HEK293 (cell line): ENCODE data around the gene ELOVL6.

ENCODE experiments used
- CTCF ChIA-PET: fragments of 350-600 bp; formaldehyde crosslinking; extraction: SDS; loops from one replicate; lab custom pipeline; 2021; ENCODE audit warnings: antibody characterized with exemption; lab: Yijun Ruan, JAX
- POLR2A ChIA-PET: fragments of 300-600 bp; formaldehyde crosslinking; extraction: SDS; loops from one replicate; lab custom pipeline; 2020; ENCODE audit warnings: antibody characterized with exemption, inconsistent platforms; lab: Yijun Ruan, JAX
- H3K27ac ChIP-seq: fragments of 200-500 bp; sonication (Bioruptor generic); 2 replicates; pipeline ENCODE4 v1.5.1; 2014; ENCODE audit warnings: low read depth, low read length, control low read depth, inconsistent platforms; ENCODE audit errors: extremely low read depth
- H3K36me3 ChIP-seq, 2 experiments: fragments of 200-500 bp in 1 of 2; sonication (Bioruptor generic) in 1 of 2; 1 replicate in 1 of 2; 2 replicates in 1 of 2; pipeline ENCODE4 v1.5.1; 2014 to 2017; ENCODE audit warnings: inconsistent platforms in 2 of 2, low read length in 2 of 2; ENCODE audit not compliant: control insufficient read depth in 2 of 2, insufficient read depth in 1 of 2
- H3K4me1 ChIP-seq: fragments of 200-500 bp; sonication (Bioruptor generic); 2 replicates; pipeline ENCODE4 v1.5.1; 2014; ENCODE audit warnings: mild to moderate bottlenecking, low read length, inconsistent platforms; ENCODE audit not compliant: control insufficient read depth, insufficient read depth
- H3K4me3 ChIP-seq: 2 replicates; pipeline ENCODE4 v1.5.1; 2011; ENCODE audit warnings: low read depth, mild to moderate bottlenecking, control low read depth, low read length, moderate library complexity
- H3K9me3 ChIP-seq: fragments of 200-500 bp; sonication (Bioruptor generic); 2 replicates; pipeline ENCODE4 v1.5.1; 2014; ENCODE audit warnings: low read depth, low read length, inconsistent platforms; ENCODE audit not compliant: control insufficient read depth, insufficient read depth
- OVOL3 ChIP-seq: fragments of 450-650 bp; formaldehyde crosslinking; IDR thresholded peaks from 2 replicates; pipeline ENCODE4 v1.5.1; 2016; ENCODE audit warnings: missing biosample characterization, missing genetic modification characterization
- ZBTB7A ChIP-seq: fragments of 450-650 bp; formaldehyde crosslinking; IDR thresholded peaks from 2 replicates; pipeline ENCODE4 v1.5.1; 2016; ENCODE audit warnings: low read depth, missing biosample characterization, missing genetic modification characterization
- ZEB2 ChIP-seq: fragments of 450-650 bp; formaldehyde crosslinking; IDR thresholded peaks from 2 replicates; pipeline ENCODE4 v1.5.1; 2016; ENCODE audit warnings: missing biosample characterization, missing genetic modification characterization
- ZFP41 ChIP-seq: fragments of 450-650 bp; formaldehyde crosslinking; IDR thresholded peaks from 2 replicates; pipeline ENCODE4 v1.5.1; 2016; ENCODE audit warnings: missing biosample characterization, missing genetic modification characterization, borderline replicate concordance
- ZNF16 ChIP-seq: fragments of 450-650 bp; formaldehyde crosslinking; IDR thresholded peaks from 2 replicates; pipeline ENCODE4 v1.5.1; 2016; ENCODE audit warnings: low read depth, missing biosample characterization, missing genetic modification characterization
- ZNF174 ChIP-seq: fragments of 450-650 bp; formaldehyde crosslinking; IDR thresholded peaks from 2 replicates; pipeline ENCODE4 v1.5.0; 2017; ENCODE audit warnings: missing biosample characterization, mild to moderate bottlenecking, missing genetic modification characterization
- ZNF19 ChIP-seq: fragments of 450-650 bp; formaldehyde crosslinking; IDR thresholded peaks from 2 replicates; pipeline ENCODE4; 2016; ENCODE audit warnings: missing biosample characterization, missing genetic modification characterization, low read depth
- ZNF239 ChIP-seq: fragments of 450-650 bp; formaldehyde crosslinking; IDR thresholded peaks from 2 replicates; pipeline ENCODE4 v1.5.1; 2016; ENCODE audit warnings: missing biosample characterization, missing genetic modification characterization
- ZNF248 ChIP-seq: fragments of 450-650 bp; formaldehyde crosslinking; IDR thresholded peaks from 2 replicates; pipeline ENCODE4 v1.5.1; 2017; ENCODE audit warnings: missing biosample characterization, missing genetic modification characterization
- ZNF341 ChIP-seq: fragments of 450-650 bp; formaldehyde crosslinking; IDR thresholded peaks from 2 replicates; pipeline ENCODE4; 2016; ENCODE audit warnings: low read depth, missing biosample characterization, missing genetic modification characterization
- ZNF391 ChIP-seq: fragments of 450-650 bp; formaldehyde crosslinking; IDR thresholded peaks from 2 replicates; pipeline ENCODE4 v1.5.1; 2016; ENCODE audit warnings: low read depth, missing biosample characterization, missing genetic modification characterization, borderline replicate concordance
- ZNF404 ChIP-seq: fragments of 450-650 bp; formaldehyde crosslinking; IDR thresholded peaks from 2 replicates; pipeline ENCODE4 v1.5.1; 2017; ENCODE audit warnings: missing biosample characterization, missing genetic modification characterization
- ZNF416 ChIP-seq: fragments of 450-650 bp; formaldehyde crosslinking; IDR thresholded peaks from 2 replicates; pipeline ENCODE4 v1.5.1; 2016; ENCODE audit warnings: missing biosample characterization, missing genetic modification characterization
- ZNF548 ChIP-seq: fragments of 450-650 bp; formaldehyde crosslinking; IDR thresholded peaks from 2 replicates; pipeline ENCODE4 v1.5.1; 2016; ENCODE audit warnings: missing biosample characterization, missing genetic modification characterization
- ZNF621 ChIP-seq: fragments of 450-650 bp; formaldehyde crosslinking; IDR thresholded peaks from 2 replicates; pipeline ENCODE4 v1.5.1; 2017; ENCODE audit warnings: missing biosample characterization, missing genetic modification characterization
- ZNF660 ChIP-seq: fragments of 450-650 bp; IDR thresholded peaks from 2 replicates; pipeline ENCODE4 v1.5.1; 2018; ENCODE audit warnings: missing biosample characterization, mild to moderate bottlenecking, missing genetic modification characterization
- ZNF701 ChIP-seq: fragments of 450-650 bp; formaldehyde crosslinking; IDR thresholded peaks from 2 replicates; pipeline ENCODE4 v1.5.1; 2016; ENCODE audit warnings: missing biosample characterization, missing genetic modification characterization
- TF ChIP-seq, protein P1 (sequence below): fragments of 450-650 bp; formaldehyde crosslinking; IDR thresholded peaks from 2 replicates; pipeline ENCODE4 v1.5.1; 2017; ENCODE audit warnings: missing biosample characterization, mild to moderate bottlenecking, missing genetic modification characterization, moderate library complexity
- TF ChIP-seq, protein P2 (sequence below): fragments of 450-650 bp; formaldehyde crosslinking; IDR thresholded peaks from 2 replicates; pipeline ENCODE4 v1.5.1; 2016; ENCODE audit warnings: missing biosample characterization, missing genetic modification characterization, low read depth
- TF ChIP-seq, protein P3 (sequence below): fragments of 450-650 bp; formaldehyde crosslinking; IDR thresholded peaks from 2 replicates; pipeline ENCODE4 v1.5.1; 2016; ENCODE audit warnings: missing biosample characterization, missing genetic modification characterization
- TF ChIP-seq, protein P4 (sequence below): fragments of 450-650 bp; formaldehyde crosslinking; IDR thresholded peaks from 2 replicates; pipeline ENCODE4 v1.5.1; 2017; ENCODE audit warnings: missing biosample characterization, missing genetic modification characterization
- TF ChIP-seq, protein P5 (sequence below): fragments of 450-650 bp; formaldehyde crosslinking; conservative IDR thresholded peaks from 2 replicates; pipeline ENCODE4 v1.5.1; 2016; ENCODE audit warnings: low read depth, missing biosample characterization, missing genetic modification characterization

ELOVL6 gene

DNA sequence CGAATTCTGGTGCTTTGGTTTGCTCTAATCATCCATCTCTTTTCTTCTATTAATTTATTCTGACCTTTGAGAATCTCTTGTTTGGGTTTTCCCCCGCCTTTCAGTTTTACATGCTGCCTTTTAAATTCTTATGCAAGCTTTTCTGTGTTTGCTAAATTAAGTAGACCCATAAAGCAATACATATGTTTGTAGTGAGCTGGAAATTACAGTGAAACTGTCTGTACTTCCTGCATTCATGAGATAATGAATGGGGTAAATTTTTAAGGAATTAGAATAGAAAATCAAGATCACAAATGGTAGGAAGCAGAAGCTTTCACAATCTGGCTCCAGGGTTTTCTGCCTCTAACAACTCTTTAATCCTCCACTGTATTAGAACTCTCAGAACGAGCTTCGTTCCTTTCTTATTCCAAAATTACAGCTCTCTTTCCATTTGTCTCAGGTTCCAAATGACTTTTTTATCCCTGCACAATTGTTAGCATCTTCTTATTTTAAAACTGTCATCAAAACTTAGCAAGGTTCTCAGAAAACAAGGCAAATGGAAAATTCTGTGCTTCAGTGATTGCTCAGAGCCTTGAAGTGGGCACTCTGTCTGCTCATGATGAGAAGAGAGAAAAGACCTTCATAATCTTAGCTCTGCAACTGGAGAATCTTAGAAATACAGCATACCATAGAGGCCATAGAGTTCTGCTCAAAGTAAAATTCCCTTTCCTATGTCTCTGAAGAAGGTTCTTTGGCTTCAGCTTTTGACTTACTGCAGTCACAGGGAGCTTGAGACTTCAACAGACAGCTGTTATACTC is 177.6 kb downstream of the ELOVL6 start:
- ChIA-PET POLR2A (no interaction called here), CTCF (interaction anchor here (0.5 kb wide), 1 partner anchor 249 kb away, joined by 3 read pairs; no protein-coding TSS in a partner anchor)
- TF ChIP-seq ZFP41 (no peak), ZNF239 (tag by site-specific recombination) (no peak), ZNF19 (tag by site-specific recombination) (no peak), ZNF174 (tag by site-specific recombination) (no peak), ZNF416 (tag by site-specific recombination) (no peak), OVOL3 (tag by site-specific recombination) (no peak), ZNF391 (tag by site-specific recombination) (no peak), ZNF341 (tag by site-specific recombination) (no peak), ZNF404 (tag by site-specific recombination) (no peak)
- TF ChIP-seq, protein P1, sequence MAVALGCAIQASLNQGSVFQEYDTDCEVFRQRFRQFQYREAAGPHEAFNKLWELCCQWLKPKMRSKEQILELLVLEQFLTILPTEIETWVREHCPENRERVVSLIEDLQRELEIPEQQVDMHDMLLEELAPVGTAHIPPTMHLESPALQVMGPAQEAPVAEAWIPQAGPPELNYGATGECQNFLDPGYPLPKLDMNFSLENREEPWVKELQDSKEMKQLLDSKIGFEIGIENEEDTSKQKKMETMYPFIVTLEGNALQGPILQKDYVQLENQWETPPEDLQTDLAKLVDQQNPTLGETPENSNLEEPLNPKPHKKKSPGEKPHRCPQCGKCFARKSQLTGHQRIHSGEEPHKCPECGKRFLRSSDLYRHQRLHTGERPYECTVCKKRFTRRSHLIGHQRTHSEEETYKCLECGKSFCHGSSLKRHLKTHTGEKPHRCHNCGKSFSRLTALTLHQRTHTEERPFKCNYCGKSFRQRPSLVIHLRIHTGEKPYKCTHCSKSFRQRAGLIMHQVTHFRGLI (tag by site-specific recombination), result no peak
- TF ChIP-seq, protein P2, sequence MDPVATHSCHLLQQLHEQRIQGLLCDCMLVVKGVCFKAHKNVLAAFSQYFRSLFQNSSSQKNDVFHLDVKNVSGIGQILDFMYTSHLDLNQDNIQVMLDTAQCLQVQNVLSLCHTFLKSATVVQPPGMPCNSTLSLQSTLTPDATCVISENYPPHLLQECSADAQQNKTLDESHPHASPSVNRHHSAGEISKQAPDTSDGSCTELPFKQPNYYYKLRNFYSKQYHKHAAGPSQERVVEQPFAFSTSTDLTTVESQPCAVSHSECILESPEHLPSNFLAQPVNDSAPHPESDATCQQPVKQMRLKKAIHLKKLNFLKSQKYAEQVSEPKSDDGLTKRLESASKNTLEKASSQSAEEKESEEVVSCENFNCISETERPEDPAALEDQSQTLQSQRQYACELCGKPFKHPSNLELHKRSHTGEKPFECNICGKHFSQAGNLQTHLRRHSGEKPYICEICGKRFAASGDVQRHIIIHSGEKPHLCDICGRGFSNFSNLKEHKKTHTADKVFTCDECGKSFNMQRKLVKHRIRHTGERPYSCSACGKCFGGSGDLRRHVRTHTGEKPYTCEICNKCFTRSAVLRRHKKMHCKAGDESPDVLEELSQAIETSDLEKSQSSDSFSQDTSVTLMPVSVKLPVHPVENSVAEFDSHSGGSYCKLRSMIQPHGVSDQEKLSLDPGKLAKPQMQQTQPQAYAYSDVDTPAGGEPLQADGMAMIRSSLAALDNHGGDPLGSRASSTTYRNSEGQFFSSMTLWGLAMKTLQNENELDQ, result no peak
- TF ChIP-seq, protein P3, sequence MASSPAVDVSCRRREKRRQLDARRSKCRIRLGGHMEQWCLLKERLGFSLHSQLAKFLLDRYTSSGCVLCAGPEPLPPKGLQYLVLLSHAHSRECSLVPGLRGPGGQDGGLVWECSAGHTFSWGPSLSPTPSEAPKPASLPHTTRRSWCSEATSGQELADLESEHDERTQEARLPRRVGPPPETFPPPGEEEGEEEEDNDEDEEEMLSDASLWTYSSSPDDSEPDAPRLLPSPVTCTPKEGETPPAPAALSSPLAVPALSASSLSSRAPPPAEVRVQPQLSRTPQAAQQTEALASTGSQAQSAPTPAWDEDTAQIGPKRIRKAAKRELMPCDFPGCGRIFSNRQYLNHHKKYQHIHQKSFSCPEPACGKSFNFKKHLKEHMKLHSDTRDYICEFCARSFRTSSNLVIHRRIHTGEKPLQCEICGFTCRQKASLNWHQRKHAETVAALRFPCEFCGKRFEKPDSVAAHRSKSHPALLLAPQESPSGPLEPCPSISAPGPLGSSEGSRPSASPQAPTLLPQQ (tag by site-specific recombination), result no peak
- TF ChIP-seq, protein P4, sequence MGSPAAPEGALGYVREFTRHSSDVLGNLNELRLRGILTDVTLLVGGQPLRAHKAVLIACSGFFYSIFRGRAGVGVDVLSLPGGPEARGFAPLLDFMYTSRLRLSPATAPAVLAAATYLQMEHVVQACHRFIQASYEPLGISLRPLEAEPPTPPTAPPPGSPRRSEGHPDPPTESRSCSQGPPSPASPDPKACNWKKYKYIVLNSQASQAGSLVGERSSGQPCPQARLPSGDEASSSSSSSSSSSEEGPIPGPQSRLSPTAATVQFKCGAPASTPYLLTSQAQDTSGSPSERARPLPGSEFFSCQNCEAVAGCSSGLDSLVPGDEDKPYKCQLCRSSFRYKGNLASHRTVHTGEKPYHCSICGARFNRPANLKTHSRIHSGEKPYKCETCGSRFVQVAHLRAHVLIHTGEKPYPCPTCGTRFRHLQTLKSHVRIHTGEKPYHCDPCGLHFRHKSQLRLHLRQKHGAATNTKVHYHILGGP (tag by site-specific recombination), result no peak
- no peak overlapping the region for H3K27ac ChIP-seq
- H3K4me1 ChIP-seq, result 0 out of 2 replicates have a peak, but pooled peaks cover 2% of the 10 kb centered on the region
- H3K9me3 ChIP-seq, result no peaks in the 10 kb centered on the region
- H3K36me3 ChIP-seq, result no peaks in the 10 kb centered on the region
- no peak overlapping the region for H3K4me3 ChIP-seq

DNA sequence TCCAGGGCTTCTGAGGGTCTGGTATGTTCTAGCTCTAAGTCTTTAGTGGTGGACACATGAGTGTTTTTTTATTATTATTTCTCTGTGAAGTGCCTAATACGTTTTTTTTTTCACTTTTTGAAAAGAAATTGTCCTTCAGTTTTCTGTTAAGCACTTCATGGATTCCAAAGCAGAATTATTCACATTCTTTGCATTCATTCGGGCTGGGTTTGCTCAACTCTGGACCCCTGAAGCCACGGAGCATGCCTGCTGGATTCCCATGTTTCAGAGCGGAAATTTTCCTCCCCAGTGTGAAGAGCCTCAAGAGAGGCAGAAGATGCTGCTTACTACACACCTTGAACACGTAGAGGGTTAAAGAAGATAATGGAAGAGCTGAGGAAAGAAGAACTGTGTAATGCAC is 178.3 kb downstream of the ELOVL6 start:
- Histone ChIP-seq H3K36me3 (no peaks in the 10 kb centered on the region), H3K9me3 (no peaks in the 10 kb centered on the region), H3K4me1 (no peaks in the 10 kb centered on the region), H3K4me3 (no peak overlapping the region), H3K27ac (no peak overlapping the region)
- POLR2A ChIA-PET, result no interaction called here
- TF ChIP-seq ZNF174 (tag by site-specific recombination) (no peak), ZNF621 (tag by site-specific recombination) (no peak), ZNF548 (tag by site-specific recombination) (no peak), ZEB2 (no peak), ZNF701 (tag by site-specific recombination) (no peak), ZNF248 (tag by site-specific recombination) (no peak), ZNF660 (tag by site-specific recombination) (no peak), ZNF16 (tag by site-specific recombination) (no peak), ZBTB7A (tag by site-specific recombination) (no peak)
- TF ChIP-seq, protein P5, sequence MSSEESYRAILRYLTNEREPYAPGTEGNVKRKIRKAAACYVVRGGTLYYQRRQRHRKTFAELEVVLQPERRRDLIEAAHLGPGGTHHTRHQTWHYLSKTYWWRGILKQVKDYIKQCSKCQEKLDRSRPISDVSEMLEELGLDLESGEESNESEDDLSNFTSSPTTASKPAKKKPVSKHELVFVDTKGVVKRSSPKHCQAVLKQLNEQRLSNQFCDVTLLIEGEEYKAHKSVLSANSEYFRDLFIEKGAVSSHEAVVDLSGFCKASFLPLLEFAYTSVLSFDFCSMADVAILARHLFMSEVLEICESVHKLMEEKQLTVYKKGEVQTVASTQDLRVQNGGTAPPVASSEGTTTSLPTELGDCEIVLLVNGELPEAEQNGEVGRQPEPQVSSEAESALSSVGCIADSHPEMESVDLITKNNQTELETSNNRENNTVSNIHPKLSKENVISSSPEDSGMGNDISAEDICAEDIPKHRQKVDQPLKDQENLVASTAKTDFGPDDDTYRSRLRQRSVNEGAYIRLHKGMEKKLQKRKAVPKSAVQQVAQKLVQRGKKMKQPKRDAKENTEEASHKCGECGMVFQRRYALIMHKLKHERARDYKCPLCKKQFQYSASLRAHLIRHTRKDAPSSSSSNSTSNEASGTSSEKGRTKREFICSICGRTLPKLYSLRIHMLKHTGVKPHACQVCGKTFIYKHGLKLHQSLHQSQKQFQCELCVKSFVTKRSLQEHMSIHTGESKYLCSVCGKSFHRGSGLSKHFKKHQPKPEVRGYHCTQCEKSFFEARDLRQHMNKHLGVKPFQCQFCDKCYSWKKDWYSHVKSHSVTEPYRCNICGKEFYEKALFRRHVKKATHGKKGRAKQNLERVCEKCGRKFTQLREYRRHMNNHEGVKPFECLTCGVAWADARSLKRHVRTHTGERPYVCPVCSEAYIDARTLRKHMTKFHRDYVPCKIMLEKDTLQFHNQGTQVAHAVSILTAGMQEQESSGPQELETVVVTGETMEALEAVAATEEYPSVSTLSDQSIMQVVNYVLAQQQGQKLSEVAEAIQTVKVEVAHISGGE (tag by site-specific recombination), result no peak
- CTCF ChIA-PET, result interaction anchor here (0.6 to 0.7 kb wide), 2 partner anchors 14 to 16 kb away, joined by 3 to 7 read pairs; no protein-coding TSS in a partner anchor
